Natural killer cell (primary cell): ENCODE measurements around the gene DLG1. TPM values are rescaled to one million over a fixed set of nuclear protein-coding genes. Genes with fewer than 3 reads are reported as not detected.

ENCODE experiments used
- ATAC-seq, 3 donors: fragments of 150-1000 bp in 2 of 3; fragments of 200-7000 bp in 1 of 3; cut with Tn5 transposase; 1 replicate in 1 of 3; 2 replicates in 2 of 3; pipeline ENCODE4 v1.10.0; 2021; ENCODE audit warnings: mild to moderate bottlenecking in 2 of 3, moderate library complexity in 2 of 3
- DNase-seq, 2 donors: peaks; one replicate each; pipeline versions ENCODE4 v3.0.0 to v3.0.0-alpha.2; 2013 to 2021; ENCODE audit warnings: mixed read lengths in 1 of 2
- H3K27ac ChIP-seq: one replicate; pipeline ENCODE4 v1.5.1; 2013; ENCODE audit warnings: mild to moderate bottlenecking, low read length
- H3K27me3 ChIP-seq: one replicate; pipeline ENCODE4 v1.6.1; 2013; ENCODE audit warnings: low read length; ENCODE audit not compliant: control insufficient read depth, insufficient read depth
- H3K36me3 ChIP-seq: one replicate; pipeline ENCODE4 v1.6.1; 2013; ENCODE audit warnings: low read length; ENCODE audit not compliant: control insufficient read depth, insufficient read depth
- H3K4me1 ChIP-seq: one replicate; pipeline ENCODE4 v1.6.1; 2013; ENCODE audit warnings: low read length; ENCODE audit not compliant: control insufficient read depth, insufficient read depth
- H3K4me3 ChIP-seq: one replicate; pipeline ENCODE4 v1.5.1; 2013; ENCODE audit warnings: low read length
- H3K9me3 ChIP-seq: one replicate; pipeline ENCODE4 v1.6.1; 2013; ENCODE audit warnings: low read length; ENCODE audit not compliant: control insufficient read depth, insufficient read depth
- H3K27ac Mint-ChIP-seq, 2 donors: one replicate each; pipeline ENCODE4 v1.8.0; 2022; ENCODE audit warnings: mild to moderate bottlenecking in 2 of 2, mixed read lengths in 2 of 2, moderate library complexity in 1 of 2
- H3K27me3 Mint-ChIP-seq, 2 donors: one replicate each; pipeline ENCODE4 v1.8.0; 2022; ENCODE audit warnings: low read depth in 2 of 2, mixed read lengths in 2 of 2
- H3K36me3 Mint-ChIP-seq: one replicate; pipeline ENCODE4 v1.8.0; 2022; ENCODE audit warnings: mixed read lengths
- H3K4me1 Mint-ChIP-seq, 2 donors: one replicate each; pipeline ENCODE4 v1.8.0; 2022; ENCODE audit warnings: mixed read lengths in 2 of 2
- H3K4me3 Mint-ChIP-seq: one replicate; pipeline ENCODE4 v1.8.0; 2022; ENCODE audit warnings: mild to moderate bottlenecking, moderate library complexity, mixed read lengths
- H3K9me3 Mint-ChIP-seq, 2 donors: one replicate each; pipeline ENCODE4 v1.8.0; 2022; ENCODE audit warnings: mixed read lengths in 2 of 2
- CTCF ChIP-seq: fragments of 200-600 bp; IDR thresholded peaks from one replicate; pipeline ENCODE4 v1.8.0; 2022; ENCODE audit warnings: antibody characterized with exemption
- WGBS: methylation state at CpG from one replicate; pipeline ENCODE4 v1.1.7; 2013; ENCODE audit warnings: missing lambda C conversion rate; ENCODE audit not compliant: insufficient coverage; 5-methylcytosine and 5-hydroxymethylcytosine counted together
- intact Hi-C: fragments of 100-400 bp; cut with micrococcal nuclease; formaldehyde crosslinking; loops from one replicate; pipeline ENCODE4 v1.14.2; 2022
- total RNA-seq, 4 donors: library from RNA; stranded (reverse); fragments of 120-200 nt in 1 of 4; gene quantifications; one replicate each; pipeline versions ENCODE4 v1.2.3 to v1.2.4, GENCODE V29; 2013 to 2022

Gene DLG1
- total RNA-seq, 3 donors from 2014 or later (not counting 1 experiment from before 2014, with no cell fraction given): 82.0 to 91.8 (median 89.0) TPM

GRCh38 chr3:197309528-197310361 lies 11.3 kb upstream of the DLG1 start:
- no peaks in the 10 kb centered on the region for H3K36me3 ChIP-seq
- Mint-ChIP-seq H3K9me3 (no peaks in the 10 kb centered on the region), H3K27me3 (peaks cover 47 to 66% of the 10 kb centered on the region in 2 donors), H3K4me1 (peaks cover 11 to 14% of the 10 kb centered on the region in 2 donors), H3K27ac (no peak overlapping the region), H3K36me3 (peaks cover 5% of the 10 kb centered on the region), H3K4me3 (no peak overlapping the region)
- 67% methylated on average over 5 of the region's 5 CpGs for WGBS
- H3K4me3 ChIP-seq: no peak overlapping the region
- intact Hi-C loops: no loop called here
- ATAC-seq: no peak
- TF ChIP-seq CTCF: no peak
- H3K27me3 ChIP-seq: peaks cover 4% of the 10 kb centered on the region
- DNase-seq: no peak
- H3K9me3 ChIP-seq: no peaks in the 10 kb centered on the region
- no peak overlapping the region for H3K27ac ChIP-seq
- H3K4me1 ChIP-seq: no peaks in the 10 kb centered on the region

GRCh38 chr3:197308591-197308990 lies 10.2 kb upstream of the DLG1 start:
- H3K27ac Mint-ChIP-seq: no peak overlapping the region
- Histone ChIP-seq H3K4me1 (no peaks in the 10 kb centered on the region), H3K36me3 (no peaks in the 10 kb centered on the region), H3K9me3 (no peaks in the 10 kb centered on the region), H3K4me3 (no peak overlapping the region), H3K27me3 (peaks cover 2% of the 10 kb centered on the region), H3K27ac (no peak overlapping the region)
- TF ChIP-seq CTCF: no peak
- DNase-seq: no peak
- peaks cover 40 to 59% of the 10 kb centered on the region in 2 donors for H3K27me3 Mint-ChIP-seq
- 98% methylated on average over 3 of the region's 3 CpGs for WGBS
- peaks cover 15 to 17% of the 10 kb centered on the region in 2 donors for H3K4me1 Mint-ChIP-seq
- H3K9me3 Mint-ChIP-seq: no peaks in the 10 kb centered on the region
- peaks cover 5% of the 10 kb centered on the region for H3K36me3 Mint-ChIP-seq
- intact Hi-C loops: no loop called here
- no peak overlapping the region for H3K4me3 Mint-ChIP-seq
- ATAC-seq: no peak

GRCh38 chr3:197306374-197307086 lies 8.1 kb upstream of the DLG1 start:
- no peak overlapping the region for H3K27ac Mint-ChIP-seq
- H3K9me3 ChIP-seq: no peaks in the 10 kb centered on the region
- H3K9me3 Mint-ChIP-seq: no peaks in the 10 kb centered on the region
- peaks cover 33 to 45% of the 10 kb centered on the region in 2 donors for H3K27me3 Mint-ChIP-seq
- TF ChIP-seq CTCF: no peak
- H3K4me3 Mint-ChIP-seq: no peak overlapping the region
- H3K4me1 Mint-ChIP-seq: peaks cover 30 to 32% of the 10 kb centered on the region in 2 donors
- WGBS: 93% methylated on average over 6 of the region's 7 CpGs
- ATAC-seq (no peak), DNase-seq (no peak)
- H3K27ac ChIP-seq: no peak overlapping the region
- H3K4me1 ChIP-seq: peaks cover 3% of the 10 kb centered on the region
- peaks cover 2% of the 10 kb centered on the region for H3K27me3 ChIP-seq
- intact Hi-C loops: no loop called here
- no peaks in the 10 kb centered on the region for H3K36me3 ChIP-seq
- H3K4me3 ChIP-seq: no peak overlapping the region
- H3K36me3 Mint-ChIP-seq: peaks cover 5% of the 10 kb centered on the region
